ENCODE data around the gene TCIRG1. TPM values are rescaled to one million over a fixed set of nuclear protein-coding genes. Genes with fewer than 3 reads are reported as not detected.

TCIRG1 gene
- total and polyA plus RNA-seq, 2 of the 13 experiments (the other 11 are each of a cell fraction or from before 2014, with no cell fraction given), result 48.0 to 69.6 TPM

GRCh38 chr11:68016904-68017817 lies 21.7 kb upstream of the TCIRG1 start (continued):
- TF ChIP-seq TFE3 (CRISPR knock-in tag; IDR thresholded peaks at IDR 0.05), result peak; percentile 92
- TF ChIP-seq ZBTB34 (CRISPR knock-in tag; IDR thresholded peaks at IDR 0.05), result peak; percentile 36; the same call in 1 of the 2 replicates
- peak; percentile 75 for TF ChIP-seq SALL1 (CRISPR knock-in tag; IDR thresholded peaks at IDR 0.05)
- TF ChIP-seq ZNF225 (CRISPR knock-in tag; IDR thresholded peaks at IDR 0.05), result no peak; the same call in 1 of the 2 replicates
- TF ChIP-seq TARDBP (CRISPR knock-in tag; IDR thresholded peaks at IDR 0.05), result peak; percentile 80
- TF ChIP-seq MLLT10 (CRISPR knock-in tag; IDR thresholded peaks at IDR 0.05), result no peak
- no peak for TF ChIP-seq CAMTA2 (CRISPR knock-in tag; IDR thresholded peaks at IDR 0.05; ENCODE audit: borderline replicate concordance)
- no peak for TF ChIP-seq XBP1 (CRISPR knock-in tag; IDR thresholded peaks at IDR 0.05)
- TF ChIP-seq KLF15 (CRISPR knock-in tag; IDR thresholded peaks at IDR 0.05; ENCODE audit: borderline replicate concordance), result 0 out of 2 replicates have a peak, but pooled peaks have one; percentile 56
- TF ChIP-seq ZNF605 (CRISPR knock-in tag; IDR thresholded peaks at IDR 0.05), result peak; percentile 75; the same call in 1 of the 2 replicates
- peak; percentile 66; the same call in 1 of the 2 replicates for TF ChIP-seq ZNF160 (CRISPR knock-in tag; IDR thresholded peaks at IDR 0.05)
- TF ChIP-seq, protein P1, sequence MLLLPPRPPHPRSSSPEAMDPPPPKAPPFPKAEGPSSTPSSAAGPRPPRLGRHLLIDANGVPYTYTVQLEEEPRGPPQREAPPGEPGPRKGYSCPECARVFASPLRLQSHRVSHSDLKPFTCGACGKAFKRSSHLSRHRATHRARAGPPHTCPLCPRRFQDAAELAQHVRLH (CRISPR knock-in tag; IDR thresholded peaks at IDR 0.05; ENCODE audit: borderline replicate concordance, low read depth), result no peak
- peak; percentile 52; the same call in 1 of the 2 replicates for TF ChIP-seq RFXAP (CRISPR knock-in tag; IDR thresholded peaks at IDR 0.05; ENCODE audit: borderline replicate concordance)
- TF ChIP-seq, protein P2, sequence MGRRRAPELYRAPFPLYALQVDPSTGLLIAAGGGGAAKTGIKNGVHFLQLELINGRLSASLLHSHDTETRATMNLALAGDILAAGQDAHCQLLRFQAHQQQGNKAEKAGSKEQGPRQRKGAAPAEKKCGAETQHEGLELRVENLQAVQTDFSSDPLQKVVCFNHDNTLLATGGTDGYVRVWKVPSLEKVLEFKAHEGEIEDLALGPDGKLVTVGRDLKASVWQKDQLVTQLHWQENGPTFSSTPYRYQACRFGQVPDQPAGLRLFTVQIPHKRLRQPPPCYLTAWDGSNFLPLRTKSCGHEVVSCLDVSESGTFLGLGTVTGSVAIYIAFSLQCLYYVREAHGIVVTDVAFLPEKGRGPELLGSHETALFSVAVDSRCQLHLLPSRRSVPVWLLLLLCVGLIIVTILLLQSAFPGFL (CRISPR knock-in tag; IDR thresholded peaks at IDR 0.05), result no peak
- peak; percentile 37; the same call in 1 of the 2 replicates for TF ChIP-seq ZNF704 (CRISPR knock-in tag; IDR thresholded peaks at IDR 0.05; ENCODE audit: borderline replicate concordance)
- peak; percentile 83 for TF ChIP-seq RARA (CRISPR knock-in tag; IDR thresholded peaks at IDR 0.05)
- peak; percentile 67; the same call in 1 of the 2 replicates for TF ChIP-seq ZNF232 (CRISPR knock-in tag; IDR thresholded peaks at IDR 0.05; ENCODE audit: borderline replicate concordance)
- no peak for TF ChIP-seq SNRNP70 (IDR thresholded peaks at IDR 0.05; ENCODE audit: low read depth, low read length)
- TF ChIP-seq MED13 (CRISPR knock-in tag; IDR thresholded peaks at IDR 0.05), result peak; percentile 21; the same call in 1 of the 2 replicates
- peak; percentile 47; the same call in 1 of the 2 replicates for TF ChIP-seq ZSCAN31 (CRISPR knock-in tag; IDR thresholded peaks at IDR 0.05; ENCODE audit: low read depth)
- TF ChIP-seq ZNF790 (CRISPR knock-in tag; IDR thresholded peaks at IDR 0.05; ENCODE audit: borderline replicate concordance), result 0 out of 2 replicates have a peak, but pooled peaks have one; percentile 66

All from HepG2 (cell line).